Activated CD4-positive, alpha-beta memory T cell treated with anti-CD3 and anti-CD28 coated beads, Interleukin-2, amount 10 ng/mL, durations not matched to agents 7 days and 5 days (primary cell): ENCODE data around the gene AP4E1. TPM values are rescaled to one million over a fixed set of nuclear protein-coding genes. Genes with fewer than 3 reads are reported as not detected.
A peak's percentile ranks its signal among the peaks of the same experiment; 100 is the strongest.

Experiments used
- CTCF ChIA-PET: fragments of 350-600 bp; sonication (Branson Sonifier 250); formaldehyde crosslinking; loops from one replicate; lab custom pipeline; 2021; ENCODE audit warnings: antibody characterized with exemption, inconsistent platforms; lab: Charles Lee
- POLR2A ChIA-PET: fragments of 350-600 bp; sonication (Branson Sonifier 250); formaldehyde crosslinking; loops from one replicate; lab custom pipeline; 2021; ENCODE audit warnings: antibody characterized with exemption; lab: Charles Lee
- DNase-seq: peaks from one replicate; pipeline ENCODE4 v3.0.0-alpha.2; 2020
- H3K27ac Mint-ChIP-seq: one replicate; pipeline ENCODE4 v1.8.0; 2021; ENCODE audit warnings: mild to moderate bottlenecking, mixed read lengths
- H3K27me3 Mint-ChIP-seq: one replicate; pipeline ENCODE4 v1.8.0; 2021; ENCODE audit warnings: mixed read lengths
- H3K36me3 Mint-ChIP-seq: one replicate; pipeline ENCODE4 v1.8.0; 2021; ENCODE audit warnings: low read depth, mixed read lengths
- H3K4me1 Mint-ChIP-seq: one replicate; pipeline ENCODE4 v1.8.0; 2021; ENCODE audit warnings: mixed read lengths
- H3K4me3 Mint-ChIP-seq: one replicate; pipeline ENCODE4 v1.8.0; 2021; ENCODE audit warnings: mild to moderate bottlenecking, mixed read lengths
- H3K9me3 Mint-ChIP-seq: one replicate; pipeline ENCODE4 v1.8.0; 2021; ENCODE audit warnings: mixed read lengths
- total RNA-seq, 2 experiments: library from RNA; stranded (reverse); gene quantifications; one replicate each; pipeline ENCODE4 v1.2.3, GENCODE V29; 2021

The AP4E1 gene
- total RNA-seq, 2 experiments from 2014 or later = 13.3 to 14.5 TPM

DNA sequence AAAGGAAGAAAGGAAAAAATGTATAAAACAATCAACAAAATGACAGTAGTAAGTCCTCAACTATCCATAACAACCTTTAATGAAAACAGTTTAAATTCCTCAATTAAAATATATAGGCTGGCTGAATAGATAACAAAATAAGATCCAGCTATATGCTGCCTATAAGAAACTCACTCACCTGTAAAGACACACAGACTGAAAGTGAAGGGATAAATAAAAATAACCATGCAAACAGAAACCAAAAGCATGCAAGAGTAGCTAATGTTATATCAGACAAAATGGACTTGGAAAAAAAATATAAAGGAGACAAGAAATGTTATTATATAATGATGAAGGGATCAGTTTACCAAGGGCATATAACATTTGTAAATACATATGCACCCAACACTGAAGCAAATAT is 51.2 kb downstream of the AP4E1 start:
- peaks cover 43% of the 10 kb centered on the region for H3K9me3 Mint-ChIP-seq
- no peak for DNase-seq
- peaks cover 92% of the 10 kb centered on the region for H3K36me3 Mint-ChIP-seq
- ChIA-PET POLR2A (no interaction called here), CTCF (no interaction called here)
- no peaks in the 10 kb centered on the region for H3K27me3 Mint-ChIP-seq
- no peak overlapping the region for H3K27ac Mint-ChIP-seq
- no peaks in the 10 kb centered on the region for H3K4me1 Mint-ChIP-seq
- no peak overlapping the region for H3K4me3 Mint-ChIP-seq

DNA sequence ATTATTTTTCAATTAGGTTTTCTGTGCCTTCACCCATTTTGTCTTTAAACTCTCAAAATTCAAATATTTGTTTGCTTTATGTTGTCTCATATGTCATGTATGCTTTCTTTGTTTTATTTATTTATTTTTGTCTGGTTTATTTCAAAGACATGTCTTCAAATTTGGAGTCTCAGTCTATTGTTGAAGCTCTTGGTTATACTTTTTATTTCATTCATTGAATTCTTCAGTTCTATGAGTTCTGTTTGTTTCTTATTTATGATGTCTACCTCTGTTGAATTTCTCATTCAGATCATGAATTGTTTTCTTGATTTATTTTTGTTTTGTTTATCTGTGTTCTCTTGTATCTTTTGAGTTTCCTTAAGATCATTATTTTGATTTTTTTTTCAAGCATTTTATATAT is 55.6 kb downstream of the AP4E1 start:
- Mint-ChIP-seq H3K27me3 (no peaks in the 10 kb centered on the region), H3K4me3 (no peak overlapping the region), H3K4me1 (no peaks in the 10 kb centered on the region), H3K27ac (no peak overlapping the region), H3K9me3 (peaks cover 42% of the 10 kb centered on the region), H3K36me3 (peaks cover 73% of the 10 kb centered on the region)
- no peak for DNase-seq
- CTCF ChIA-PET = no interaction called here
- POLR2A ChIA-PET = no interaction called here

DNA sequence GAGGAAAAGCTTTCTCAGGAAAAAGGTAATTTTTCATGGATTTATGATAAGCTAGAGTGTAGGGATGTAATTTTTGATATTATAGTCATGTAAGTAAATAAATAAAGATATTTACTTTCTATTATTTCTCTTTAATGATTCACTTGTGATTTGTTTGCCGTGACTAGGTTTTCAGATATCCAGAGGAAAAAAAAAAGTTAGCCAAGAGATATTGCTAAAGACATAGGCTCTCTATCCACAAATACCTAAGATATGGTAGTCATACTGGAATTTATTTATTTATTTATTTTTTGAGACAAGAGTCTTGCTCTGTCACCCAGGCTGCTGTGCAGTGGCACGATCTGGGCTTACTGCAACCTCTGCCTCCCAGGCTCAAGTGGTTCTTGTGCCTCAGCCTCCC is 59.9 kb downstream of the AP4E1 start:
- H3K27me3 Mint-ChIP-seq = no peaks in the 10 kb centered on the region
- POLR2A ChIA-PET = no interaction called here

DNA sequence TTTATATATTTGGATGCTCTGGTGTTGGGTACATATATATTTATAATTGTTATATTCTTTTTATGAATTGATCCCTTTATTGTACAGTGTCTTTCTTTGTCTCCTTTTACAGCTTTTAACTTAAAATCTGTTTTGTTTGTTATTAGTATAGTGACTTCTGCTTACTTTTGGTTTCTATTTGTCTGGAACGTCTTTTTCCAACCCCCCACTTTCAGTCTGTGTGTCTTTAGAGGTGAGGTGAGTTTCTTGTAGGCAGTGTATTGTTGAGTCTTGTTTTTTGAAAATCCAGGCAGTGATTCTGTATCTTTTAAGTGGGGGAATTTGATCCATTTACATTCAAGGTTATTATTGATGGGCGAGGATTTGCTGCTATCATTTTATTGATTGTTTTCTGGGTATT is 62.0 kb downstream of the AP4E1 start:
- CTCF ChIA-PET = no interaction called here
- Mint-ChIP-seq H3K27me3 (no peaks in the 10 kb centered on the region), H3K4me3 (peak overlapping the region; percentile 25), H3K9me3 (peaks cover 34% of the 10 kb centered on the region), H3K4me1 (peaks cover 13% of the 10 kb centered on the region), H3K36me3 (peaks cover 67% of the 10 kb centered on the region), H3K27ac (peak overlapping the region; percentile 27)
- DNase-seq = no peak
- POLR2A ChIA-PET = no interaction called here

More for the DNA sequence above, 59.9 kb downstream of the AP4E1 start:
- peaks cover 73% of the 10 kb centered on the region for H3K36me3 Mint-ChIP-seq
- H3K27ac Mint-ChIP-seq = no peak overlapping the region
- peaks cover 13% of the 10 kb centered on the region for H3K4me1 Mint-ChIP-seq
- peaks cover 45% of the 10 kb centered on the region for H3K9me3 Mint-ChIP-seq
- H3K4me3 Mint-ChIP-seq = no peak overlapping the region
- no peak for DNase-seq
- CTCF ChIA-PET = no interaction called here

DNA sequence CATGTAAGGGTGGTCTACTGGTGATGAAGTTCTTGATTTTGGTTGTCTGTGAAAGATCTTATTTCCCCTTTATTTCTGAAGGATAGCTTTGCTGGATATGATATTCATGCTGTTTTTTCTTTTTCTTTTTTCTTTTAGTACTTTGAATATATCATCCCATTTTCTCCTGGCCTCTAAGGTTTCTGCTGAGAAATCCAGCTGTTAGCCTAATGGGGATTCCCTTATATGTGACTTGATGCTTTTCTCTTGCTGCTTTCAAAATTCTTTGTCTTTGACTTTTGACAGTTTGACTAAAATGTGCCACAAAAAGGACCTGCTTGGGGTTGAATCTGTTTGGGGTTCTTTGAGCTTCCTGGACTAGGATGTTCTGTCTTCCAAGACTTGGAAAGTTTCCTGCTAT is 62.6 kb downstream of the AP4E1 start:
- Mint-ChIP-seq H3K4me1 (peaks cover 13% of the 10 kb centered on the region), H3K36me3 (peaks cover 66% of the 10 kb centered on the region), H3K27me3 (no peaks in the 10 kb centered on the region), H3K9me3 (peaks cover 31% of the 10 kb centered on the region), H3K27ac (peak overlapping the region; percentile 27), H3K4me3 (no peak overlapping the region)
- ChIA-PET CTCF (no interaction called here), POLR2A (no interaction called here)
- DNase-seq = no peak

DNA sequence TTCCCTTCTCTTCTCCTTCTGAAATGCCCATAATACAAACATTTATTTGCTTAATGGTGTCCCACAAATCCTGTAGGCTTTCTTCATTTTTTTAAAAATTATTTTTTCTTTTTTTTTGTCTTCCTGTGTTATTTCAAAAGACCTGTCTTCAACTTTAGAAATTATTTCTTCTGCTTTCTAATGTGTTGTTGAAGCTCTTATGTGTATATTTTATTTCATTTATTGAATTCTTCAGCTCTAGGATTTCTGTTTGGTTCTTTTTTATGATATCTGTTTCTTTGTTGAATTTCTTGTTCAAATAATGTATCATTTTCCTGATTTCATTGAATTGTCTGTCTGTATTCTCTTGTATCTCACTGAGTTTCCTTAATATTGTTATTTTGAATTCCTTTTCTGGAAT is 63.1 kb downstream of the AP4E1 start:
- POLR2A ChIA-PET = no interaction called here
- CTCF ChIA-PET = no interaction called here
- peaks cover 13% of the 10 kb centered on the region for H3K4me1 Mint-ChIP-seq
- no peaks in the 10 kb centered on the region for H3K27me3 Mint-ChIP-seq
- DNase-seq = no peak
- H3K9me3 Mint-ChIP-seq = peaks cover 31% of the 10 kb centered on the region
- H3K4me3 Mint-ChIP-seq = no peak overlapping the region
- peak overlapping the region; percentile 8 for H3K27ac Mint-ChIP-seq
- H3K36me3 Mint-ChIP-seq = peaks cover 66% of the 10 kb centered on the region

DNA sequence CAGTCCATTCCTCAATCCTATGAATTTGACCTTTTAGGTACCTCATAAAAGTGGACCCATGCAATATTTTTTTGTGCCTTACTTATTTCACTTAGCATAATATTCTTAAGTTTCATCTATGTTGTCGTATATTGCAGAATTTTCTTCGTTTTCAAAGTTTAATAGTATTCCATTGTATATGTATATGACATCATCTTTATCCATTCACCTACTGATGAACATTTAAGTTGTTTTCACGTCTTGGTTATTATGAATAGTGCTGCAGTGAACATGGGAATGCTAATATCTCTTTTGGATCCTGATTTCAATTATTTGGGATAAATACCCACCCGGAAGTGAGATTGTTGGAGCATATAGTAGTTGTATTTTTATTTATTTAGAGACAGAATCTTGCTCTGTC is 65.1 kb downstream of the AP4E1 start:
- POLR2A ChIA-PET = no interaction called here
- no peaks in the 10 kb centered on the region for H3K27me3 Mint-ChIP-seq
- peaks cover 14% of the 10 kb centered on the region for H3K4me1 Mint-ChIP-seq
- H3K4me3 Mint-ChIP-seq = no peak overlapping the region
- CTCF ChIA-PET = no interaction called here
- peaks cover 31% of the 10 kb centered on the region for H3K9me3 Mint-ChIP-seq
- DNase-seq = no peak
- no peak overlapping the region for H3K27ac Mint-ChIP-seq
- peaks cover 57% of the 10 kb centered on the region for H3K36me3 Mint-ChIP-seq

DNA sequence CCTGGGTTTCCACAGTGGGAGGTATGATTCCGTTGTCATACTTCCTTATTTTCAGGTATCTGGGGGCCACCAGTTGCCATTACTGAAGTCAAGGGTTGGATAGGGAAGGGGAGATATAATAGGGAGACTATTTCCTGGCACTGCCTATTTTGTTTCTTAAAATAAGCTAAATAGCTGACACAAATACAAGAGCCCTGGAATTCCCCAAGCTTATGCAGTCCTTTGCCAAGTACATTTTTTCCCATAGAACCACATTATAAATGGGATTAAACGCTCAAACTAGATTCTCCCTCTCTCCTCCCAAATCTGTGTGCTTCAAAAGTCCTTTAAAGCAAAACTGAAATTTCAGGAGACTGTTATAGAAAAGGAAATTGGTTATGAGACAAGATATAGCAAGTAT is 68.7 kb downstream of the AP4E1 start:
- Mint-ChIP-seq H3K4me3 (no peak overlapping the region), H3K27me3 (no peaks in the 10 kb centered on the region), H3K36me3 (peaks cover 51% of the 10 kb centered on the region), H3K27ac (no peak overlapping the region), H3K9me3 (peaks cover 13% of the 10 kb centered on the region), H3K4me1 (peaks cover 5% of the 10 kb centered on the region)
- no peak for DNase-seq
- CTCF ChIA-PET = no interaction called here
- POLR2A ChIA-PET = no interaction called here

DNA sequence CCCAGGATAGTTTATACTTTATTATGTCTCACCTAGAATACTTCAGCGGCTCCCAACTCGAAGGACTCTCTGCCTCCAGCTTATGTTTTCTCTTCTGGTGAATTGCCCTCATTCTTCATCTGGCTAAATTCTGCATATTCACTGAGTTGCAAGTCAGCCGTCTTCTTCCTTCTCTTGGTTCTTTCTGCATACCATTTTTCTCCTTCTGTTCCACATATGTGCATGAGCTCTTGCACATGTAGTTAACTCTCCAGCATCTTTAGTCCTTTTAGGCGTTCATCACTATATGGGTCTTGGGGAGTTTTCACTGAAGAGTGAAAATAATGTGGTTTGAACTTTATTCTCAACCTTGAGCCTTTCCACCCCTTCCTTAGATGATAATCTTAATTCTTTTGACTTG is 70.1 kb downstream of the AP4E1 start:
- H3K9me3 Mint-ChIP-seq = peaks cover 7% of the 10 kb centered on the region
- H3K36me3 Mint-ChIP-seq = peaks cover 49% of the 10 kb centered on the region
- POLR2A ChIA-PET = no interaction called here
- peaks cover 5% of the 10 kb centered on the region for H3K4me1 Mint-ChIP-seq
- CTCF ChIA-PET = no interaction called here
- no peaks in the 10 kb centered on the region for H3K27me3 Mint-ChIP-seq
- H3K4me3 Mint-ChIP-seq = no peak overlapping the region
- H3K27ac Mint-ChIP-seq = no peak overlapping the region
- DNase-seq = no peak

DNA sequence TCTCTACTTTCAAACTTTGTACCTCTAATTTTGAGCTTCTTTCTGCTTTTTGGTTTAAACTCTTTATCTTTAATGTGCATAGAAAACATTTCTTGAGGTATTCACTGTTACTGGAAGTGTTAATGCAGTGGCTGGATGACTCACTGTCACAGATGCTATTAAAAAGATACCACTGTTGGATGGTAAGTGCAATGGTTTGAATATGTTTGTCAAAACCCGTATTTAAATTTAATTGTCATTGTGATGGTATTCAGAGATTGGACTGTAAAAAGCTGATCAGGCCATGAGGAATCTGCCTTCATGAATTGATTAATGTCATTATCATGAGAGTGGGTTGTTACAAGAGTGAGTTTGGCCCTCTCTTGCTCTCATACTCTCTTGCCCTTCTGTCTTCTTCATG is 70.6 kb downstream of the AP4E1 start:
- Mint-ChIP-seq H3K4me1 (peaks cover 5% of the 10 kb centered on the region), H3K4me3 (no peak overlapping the region), H3K36me3 (peaks cover 51% of the 10 kb centered on the region), H3K9me3 (peaks cover 5% of the 10 kb centered on the region), H3K27ac (no peak overlapping the region), H3K27me3 (no peaks in the 10 kb centered on the region)
- CTCF ChIA-PET = interaction anchor here (0.7 kb wide), 1 partner anchor 14 kb away, joined by 3 read pairs; no protein-coding TSS in a partner anchor
- DNase-seq = no peak
- POLR2A ChIA-PET = no interaction called here

DNA sequence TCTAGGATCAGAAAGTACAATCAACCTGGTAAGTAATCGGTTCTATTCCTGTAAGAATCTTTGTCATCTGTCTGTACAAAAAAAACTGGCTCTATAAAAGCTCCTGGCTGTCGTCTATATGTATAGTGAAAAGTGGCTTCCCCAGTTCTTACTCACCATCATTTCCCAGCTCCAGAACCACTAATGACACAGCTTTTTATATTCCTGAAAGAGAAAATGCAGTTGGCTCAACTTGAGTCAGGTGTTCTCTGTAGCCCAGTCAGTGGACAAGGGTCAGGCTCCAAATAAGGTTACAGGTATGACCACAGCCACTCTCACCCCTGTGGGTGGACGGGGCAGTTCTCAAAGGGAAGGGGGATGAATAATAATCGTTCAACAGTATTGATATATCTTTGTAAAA is 85.1 kb downstream of the AP4E1 start:
- ChIA-PET CTCF (no interaction called here), POLR2A (no interaction called here)
- Mint-ChIP-seq H3K4me1 (no peaks in the 10 kb centered on the region), H3K9me3 (no peaks in the 10 kb centered on the region), H3K27ac (no peak overlapping the region), H3K36me3 (peaks cover 16% of the 10 kb centered on the region), H3K27me3 (no peaks in the 10 kb centered on the region), H3K4me3 (no peak overlapping the region)
- DNase-seq = no peak

DNA sequence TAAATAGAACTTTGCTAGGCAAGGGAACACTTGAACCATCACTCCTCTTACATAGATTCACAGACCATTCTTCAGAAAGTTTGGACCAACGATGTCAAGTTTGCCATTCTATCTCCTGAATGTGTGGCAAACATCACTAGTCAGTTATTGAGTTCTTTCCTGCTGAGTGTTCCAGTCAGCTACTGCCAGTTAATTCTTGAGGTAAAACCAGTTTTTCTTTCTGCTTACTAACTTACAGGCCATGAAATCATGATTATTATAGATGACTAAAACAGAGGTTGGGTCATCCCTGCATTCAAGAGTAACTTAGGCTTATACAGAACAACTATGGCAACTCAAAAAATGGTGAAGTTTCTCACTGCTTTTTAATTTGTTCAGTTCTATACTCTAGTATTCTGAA is 88.2 kb downstream of the AP4E1 start:
- CTCF ChIA-PET = no interaction called here
- no peak overlapping the region for H3K27ac Mint-ChIP-seq
- no peaks in the 10 kb centered on the region for H3K4me1 Mint-ChIP-seq
- H3K36me3 Mint-ChIP-seq = peaks cover 31% of the 10 kb centered on the region
- DNase-seq = no peak
- no peaks in the 10 kb centered on the region for H3K27me3 Mint-ChIP-seq
- POLR2A ChIA-PET = no interaction called here
- H3K4me3 Mint-ChIP-seq = no peak overlapping the region
- H3K9me3 Mint-ChIP-seq = no peaks in the 10 kb centered on the region

DNA sequence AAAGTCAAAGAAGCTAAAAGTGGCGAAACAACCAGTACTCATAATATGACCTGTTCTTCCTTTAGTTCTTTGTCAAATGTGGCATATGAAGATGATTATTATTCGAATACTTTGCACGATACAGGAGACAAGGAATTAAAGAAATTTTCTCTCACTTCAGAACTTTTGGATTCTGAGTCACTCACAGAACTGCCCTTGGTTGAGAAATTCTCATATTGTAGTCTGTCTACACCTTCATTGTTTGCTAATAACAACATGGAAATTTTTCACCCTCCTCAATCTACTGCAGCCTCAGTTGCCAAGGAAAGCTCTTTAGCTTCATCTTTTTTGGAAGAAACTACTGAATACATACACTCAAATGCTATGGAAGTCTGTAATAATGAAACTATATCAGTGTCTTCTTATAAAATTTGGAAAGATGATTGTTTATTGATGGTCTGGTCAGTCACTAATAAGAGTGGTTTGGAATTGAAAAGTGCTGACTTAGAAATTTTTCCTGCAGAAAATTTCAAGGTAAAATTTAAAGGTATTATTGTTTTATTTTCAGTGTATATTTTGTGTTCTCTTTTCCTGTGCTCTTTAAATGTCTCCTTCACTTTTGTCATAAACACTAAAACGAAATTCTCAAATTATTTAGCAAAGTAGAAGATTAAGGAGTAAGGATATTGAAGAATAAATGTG is 89.0 kb downstream of the AP4E1 start:
- Mint-ChIP-seq H3K9me3 (no peaks in the 10 kb centered on the region), H3K27ac (no peak overlapping the region), H3K4me1 (no peaks in the 10 kb centered on the region), H3K27me3 (no peaks in the 10 kb centered on the region), H3K36me3 (peaks cover 37% of the 10 kb centered on the region), H3K4me3 (no peak overlapping the region)
- DNase-seq = no peak
- ChIA-PET POLR2A (no interaction called here), CTCF (no interaction called here)

DNA sequence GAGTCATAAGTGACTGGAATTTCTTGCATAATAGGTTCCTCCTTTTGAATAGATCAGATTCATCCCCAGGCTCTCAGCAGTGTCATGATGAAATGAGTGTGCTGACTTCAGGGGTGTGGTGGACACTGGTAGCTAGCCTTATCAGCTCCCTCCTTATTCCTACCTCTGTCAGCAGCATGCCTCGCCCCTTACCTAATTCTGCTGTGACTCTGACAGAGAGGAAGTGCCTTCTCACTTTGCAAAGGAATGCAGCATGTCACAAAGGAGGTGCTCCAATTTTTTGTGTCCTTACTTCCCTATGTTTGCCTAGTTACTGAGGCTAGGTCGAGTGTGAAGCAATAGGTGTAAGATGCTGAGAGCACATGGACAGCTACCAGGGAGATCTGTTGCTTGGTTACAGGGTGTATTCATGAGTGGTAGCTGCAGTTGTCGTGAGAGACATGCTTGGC is 95.6 kb downstream of the AP4E1 start:
- Mint-ChIP-seq H3K9me3 (peaks cover 3% of the 10 kb centered on the region), H3K36me3 (peaks cover 51% of the 10 kb centered on the region)

More for the DNA sequence above, 95.6 kb downstream of the AP4E1 start:
- Mint-ChIP-seq H3K27me3 (no peaks in the 10 kb centered on the region), H3K27ac (no peak overlapping the region), H3K4me3 (no peak overlapping the region), H3K4me1 (no peaks in the 10 kb centered on the region)
- DNase-seq = no peak
- CTCF ChIA-PET = no interaction called here
- POLR2A ChIA-PET = no interaction called here
